Mammary microvascular endothelial cell (primary cell): ENCODE results near the gene ASGR2. TPM values are rescaled to one million over a fixed set of nuclear protein-coding genes. Genes with fewer than 3 reads are reported as not detected.

Experiments
- total RNA-seq: library from RNA; depleted of rRNA; stranded (reverse); fragments of >200 nt; gene quantifications from 2 replicates; pipeline ENCODE4 v1.2.3, GENCODE V29; 2015

ASGR2 gene
- total RNA-seq, result not detected in 2 replicates

GRCh38 chr17:7114241-7114874 lies at the start of gene ASGR2:
ASGR2 (minus strand) TSS chr17:7114822; CDS start chr17:7114240, 582 bp downstream.

GRCh38 chr17:7079581-7080455 lies 34.8 kb downstream of the ASGR2 start, which contains the start of gene CLEC10A:
CLEC10A (minus strand) TSS chr17:7080251; CDS start chr17:7078812, 1,439 bp downstream.

Other genes starting within 250 kb of the ASGR2 start
- not detected in 2 replicates for gene ALOX12, start 118.8 kb downstream of the ASGR2 start, total RNA-seq
- gene RNASEK, start 102.2 kb downstream of the ASGR2 start, total RNA-seq, result 339 and 414 TPM in 2 replicates
- gene BCL6B, start 91.8 kb downstream of the ASGR2 start, total RNA-seq, result 32.2 and 37.0 TPM in 2 replicates
- 5.2 and 5.7 TPM in 2 replicates for gene SLC16A13, start 78.8 kb downstream of the ASGR2 start, total RNA-seq
- gene SLC16A11, start 70.7 kb downstream of the ASGR2 start, total RNA-seq, result 0.69 and 0.73 TPM in 2 replicates
- gene CLEC10A, start 34.6 kb downstream of the ASGR2 start, total RNA-seq, result not detected in 2 replicates
- 2.8 and 4.1 TPM in 2 replicates for gene ASGR1, start 64.5 kb upstream of the ASGR2 start, total RNA-seq
- 4.7 and 8.4 TPM in 2 replicates for gene DLG4, start 105.0 kb upstream of the ASGR2 start, total RNA-seq
- 187 and 204 TPM in 2 replicates for gene ACADVL, start 105.1 kb upstream of the ASGR2 start, total RNA-seq
- 36.6 and 41.9 TPM in 2 replicates for gene DVL2, start 119.7 kb upstream of the ASGR2 start, total RNA-seq
- 26.9 and 41.7 TPM in 2 replicates for gene PHF23, start 124.6 kb upstream of the ASGR2 start, total RNA-seq
- 280 and 300 TPM in 2 replicates for gene GABARAP, start 127.6 kb upstream of the ASGR2 start, total RNA-seq
- 49.4 and 51.8 TPM in 2 replicates for gene CTDNEP1, start 136.9 kb upstream of the ASGR2 start, total RNA-seq
- 32.8 and 37.0 TPM in 2 replicates for gene ELP5, start 137.4 kb upstream of the ASGR2 start, total RNA-seq
- gene CLDN7, start 147.7 kb upstream of the ASGR2 start, total RNA-seq, result 8.7 and 12.3 TPM in 2 replicates
- 0.10 and 0.13 TPM in 2 replicates for gene SLC2A4, start 166.9 kb upstream of the ASGR2 start, total RNA-seq
- gene YBX2, start 179.8 kb upstream of the ASGR2 start, total RNA-seq, result not detected in 2 replicates
- 572 and 718 TPM in 2 replicates for gene EIF5A, start 192.8 kb upstream of the ASGR2 start, total RNA-seq
- gene GPS2, start 200.5 kb upstream of the ASGR2 start, total RNA-seq, result 63.7 and 93.7 TPM in 2 replicates
- 9.8 and 11.4 TPM in 2 replicates for gene NEURL4, start 214.5 kb upstream of the ASGR2 start, total RNA-seq
- gene ACAP1, start 221.7 kb upstream of the ASGR2 start, total RNA-seq, result 0.07 TPM in 1 of 2 replicates, not detected in the other
- 4.2 and 5.5 TPM in 2 replicates for gene KCTD11, start 237.3 kb upstream of the ASGR2 start, total RNA-seq
- not detected in 2 replicates for gene TMEM95, start 240.3 kb upstream of the ASGR2 start, total RNA-seq